Upper lobe of right lung (tissue), 1 donor: ENCODE data around the gene CD244. TPM values are rescaled to one million over a fixed set of nuclear protein-coding genes. Genes with fewer than 3 reads are reported as not detected.

Experiments
- ATAC-seq: fragments of 200-7000 bp; cut with Tn5 transposase; one replicate; pipeline ENCODE4 v1.9.1; 2020; ENCODE audit warnings: mild to moderate bottlenecking, moderate library complexity
- DNase-seq: peaks from one replicate; pipeline ENCODE4 v3.0.0-alpha.2; 2020
- H3K27ac ChIP-seq: fragments of 200-600 bp; one replicate; pipeline ENCODE4 v1.8.0; 2022
- H3K27me3 ChIP-seq: fragments of 200-600 bp; one replicate; pipeline ENCODE4 v1.8.0; 2022; ENCODE audit warnings: mild to moderate bottlenecking
- H3K36me3 ChIP-seq: fragments of 200-600 bp; one replicate; pipeline ENCODE4 v1.8.0; 2022
- H3K4me1 ChIP-seq: fragments of 200-600 bp; one replicate; pipeline ENCODE4 v1.8.0; 2022
- H3K4me3 ChIP-seq: fragments of 200-600 bp; one replicate; pipeline ENCODE4 v1.8.0; 2022; ENCODE audit warnings: mild to moderate bottlenecking
- H3K9me3 ChIP-seq: fragments of 200-600 bp; one replicate; pipeline ENCODE4 v1.8.0; 2022
- CTCF ChIP-seq: fragments of 200-600 bp; IDR thresholded peaks from one replicate; pipeline ENCODE4 v1.8.0; 2022; ENCODE audit warnings: antibody characterized with exemption
- intact Hi-C: fragments of 100-400 bp; cut with DNase I; formaldehyde crosslinking; loops from one replicate; pipeline ENCODE4 v1.11.0; 2022
- total RNA-seq: library from RNA; stranded (reverse); fragmentation: NEBNext Ultra II Directional; extraction: Animal tissue kit (Norgen Biotek cat#: 25700); gene quantifications from one replicate; pipeline ENCODE4 v1.2.1, GENCODE V29; 2021
- donor health status: DM: no; HTN: yes; CAD: no; lungs with severe emphysema.

CD244 gene
- total RNA-seq, 1 donor from 2014 or later = 3.0 TPM

- H3K27me3 ChIP-seq = no peaks in the 10 kb centered on the region
- ATAC-seq (no peak), DNase-seq (no peak)
- no peak overlapping the region for H3K27ac ChIP-seq
- intact Hi-C loops = no loop called here
- TF ChIP-seq CTCF = no peak
- no peaks in the 10 kb centered on the region for H3K36me3 ChIP-seq
- no peaks in the 10 kb centered on the region for H3K9me3 ChIP-seq
- H3K4me3 ChIP-seq = no peak overlapping the region
- H3K4me1 ChIP-seq = no peaks in the 10 kb centered on the region
Observed at GRCh38 chr1:160800142-160800541, 62.5 kb downstream of the CD244 start.

- ATAC-seq (no peak), DNase-seq (no peak)
- Histone ChIP-seq H3K27me3 (no peaks in the 10 kb centered on the region), H3K36me3 (no peaks in the 10 kb centered on the region), H3K9me3 (no peaks in the 10 kb centered on the region), H3K27ac (no peak overlapping the region), H3K4me1 (no peaks in the 10 kb centered on the region), H3K4me3 (no peak overlapping the region)
- intact Hi-C loops = no loop called here
- no peak for TF ChIP-seq CTCF
Observed at GRCh38 chr1:160799641-160800040, 63.0 kb downstream of the CD244 start.

- Histone ChIP-seq H3K27ac (peak overlapping the region; percentile 17), H3K4me1 (no peaks in the 10 kb centered on the region), H3K4me3 (no peak overlapping the region), H3K27me3 (no peaks in the 10 kb centered on the region), H3K36me3 (no peaks in the 10 kb centered on the region), H3K9me3 (no peaks in the 10 kb centered on the region)
- no peak for TF ChIP-seq CTCF
- DNase-seq (no peak), ATAC-seq (no peak)
- intact Hi-C loops = no loop called here
Observed at GRCh38 chr1:160798439-160798838, 64.2 kb downstream of the CD244 start.

- no peak overlapping the region for H3K27ac ChIP-seq
- ATAC-seq (peak; percentile 17), DNase-seq (no peak)
- intact Hi-C loops = no loop called here
- TF ChIP-seq CTCF = no peak
- no peaks in the 10 kb centered on the region for H3K36me3 ChIP-seq
- H3K9me3 ChIP-seq = no peaks in the 10 kb centered on the region
- no peaks in the 10 kb centered on the region for H3K4me1 ChIP-seq
- no peaks in the 10 kb centered on the region for H3K27me3 ChIP-seq
- no peak overlapping the region for H3K4me3 ChIP-seq
Observed at GRCh38 chr1:160797861-160798273, 64.8 kb downstream of the CD244 start.

GRCh38 chr1:160797271-160797709, 65.4 kb downstream of the CD244 start:
- Histone ChIP-seq H3K9me3 (no peaks in the 10 kb centered on the region), H3K27me3 (no peaks in the 10 kb centered on the region), H3K4me1 (no peaks in the 10 kb centered on the region), H3K36me3 (no peaks in the 10 kb centered on the region), H3K27ac (no peak overlapping the region), H3K4me3 (peak overlapping the region; percentile 29)
- DNase-seq = no peak
- TF ChIP-seq CTCF = no peak
- intact Hi-C loops = no loop called here
- no peak for ATAC-seq

- Histone ChIP-seq H3K9me3 (no peaks in the 10 kb centered on the region), H3K36me3 (no peaks in the 10 kb centered on the region), H3K4me3 (peak within 1 kb of the TSS; percentile 29), H3K27ac (peak within 1 kb of the TSS; percentile 36), H3K4me1 (no peaks in the 10 kb centered on the region), H3K27me3 (no peaks in the 10 kb centered on the region)
- DNase-seq (no peak), ATAC-seq (peak; percentile 80)
- no peak for TF ChIP-seq CTCF
- intact Hi-C loops = no loop called here
Observed at GRCh38 chr1:160795951-160796383, 66.7 kb downstream of the CD244 start, which contains the start of gene LY9. LY9 (plus strand) TSS chr1:160796174; CDS start chr1:160796188, 14 bp downstream.
